GM10266 (cell line): ENCODE results near the gene ADCY9.
"Not testable (repeated sequence)": the region's sequence is repeated elsewhere in the genome, so short reads cannot be mapped to it uniquely, and the experiment has no call there.

Experiments
- DNase-seq: peaks from one replicate; pipeline ENCODE4 v3.0.0; 2012; ENCODE audit errors: extremely low spot score
- CTCF ChIP-seq: IDR thresholded peaks from 2 replicates; pipeline ENCODE4 v1.5.1; 2012; ENCODE audit warnings: mild to moderate bottlenecking, low read depth; ENCODE audit not compliant: control insufficient read depth, insufficient read depth; ENCODE audit errors: missing control alignments

ADCY9 gene

DNA sequence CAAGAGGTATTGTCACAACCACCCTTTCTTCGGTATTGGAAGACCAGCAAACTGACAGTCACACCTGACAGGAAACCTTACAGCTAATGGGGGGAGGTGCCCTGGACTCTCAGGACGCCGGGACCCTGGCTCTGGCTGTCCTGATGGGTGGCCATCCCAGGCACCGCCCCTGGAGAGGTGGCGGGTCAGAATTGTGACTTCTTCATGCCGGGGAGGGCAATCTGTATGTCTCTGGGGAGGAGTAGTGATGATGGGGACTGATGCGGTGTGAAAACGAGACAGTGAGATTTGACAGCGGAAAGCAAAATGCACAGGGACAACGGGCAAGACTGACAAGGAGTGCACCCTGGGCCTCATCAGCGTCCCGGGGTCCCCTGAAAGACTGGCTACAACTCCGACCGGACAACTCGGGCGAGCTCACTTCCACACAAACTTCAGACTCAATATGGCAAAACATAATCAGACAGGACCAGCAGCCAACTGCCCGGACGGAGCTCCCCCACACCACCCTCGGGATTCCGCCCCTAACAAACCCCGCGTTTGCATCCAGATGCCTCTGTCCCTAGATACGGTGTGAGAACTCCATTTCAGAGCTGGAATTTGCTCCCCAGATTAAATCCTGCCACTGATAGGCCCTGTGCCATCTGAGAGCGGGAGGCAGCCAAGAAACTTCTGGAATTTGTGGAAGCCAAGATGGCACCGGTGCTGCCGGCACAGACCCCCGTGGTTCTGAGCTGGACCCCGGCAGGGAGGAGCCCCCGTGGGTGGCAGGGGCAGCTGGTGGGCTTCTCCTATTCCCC is 152.2 kb downstream of the ADCY9 start:
- no peak for DNase-seq
- no peak for TF ChIP-seq CTCF

DNA sequence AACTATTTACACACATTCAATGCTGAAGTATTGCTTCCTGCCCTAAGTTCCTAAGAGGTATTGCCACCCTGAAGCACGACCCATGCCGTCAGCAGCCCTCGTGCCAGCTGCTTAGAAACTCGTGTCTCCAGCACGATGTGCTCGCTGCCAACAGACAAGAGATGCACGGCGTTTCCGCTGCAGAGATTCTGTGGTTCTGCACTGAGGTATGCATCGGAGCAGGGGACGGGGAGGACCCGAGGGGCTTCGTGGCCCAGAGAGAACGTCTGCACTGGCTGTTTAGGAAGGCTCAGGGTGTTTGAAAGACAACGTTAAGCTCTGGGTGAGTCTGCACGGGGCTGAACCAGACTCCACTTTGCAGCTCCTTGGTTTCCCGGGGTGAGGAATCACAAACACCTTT is 153.0 kb downstream of the ADCY9 start:
- no peak for TF ChIP-seq CTCF
- DNase-seq, result no peak

DNA sequence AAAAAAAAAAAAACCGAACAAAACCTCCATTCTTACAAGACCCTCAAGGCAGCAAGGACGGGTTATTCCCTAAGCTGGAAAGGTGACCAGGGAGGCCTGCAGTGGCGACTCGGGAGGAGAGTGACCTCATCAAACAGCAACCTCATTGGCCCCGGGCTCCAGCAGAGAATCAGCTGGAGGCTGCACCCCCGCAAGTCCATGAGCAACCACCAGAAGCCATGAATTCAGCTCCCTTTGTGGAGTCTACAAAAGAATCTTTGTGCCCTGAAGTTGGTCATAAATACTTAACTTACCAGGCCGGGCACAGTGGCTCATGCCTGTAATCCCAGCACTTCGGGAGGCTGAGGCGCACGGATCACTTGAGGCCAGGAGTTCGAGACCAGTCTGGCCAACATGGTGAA is 154.8 kb downstream of the ADCY9 start:
- no peak for TF ChIP-seq CTCF
- no peak for DNase-seq

GRCh38 chr16:3959926-3960590 is 156.2 kb downstream of the ADCY9 start:
- DNase-seq, result not testable (repeated sequence)

DNA sequence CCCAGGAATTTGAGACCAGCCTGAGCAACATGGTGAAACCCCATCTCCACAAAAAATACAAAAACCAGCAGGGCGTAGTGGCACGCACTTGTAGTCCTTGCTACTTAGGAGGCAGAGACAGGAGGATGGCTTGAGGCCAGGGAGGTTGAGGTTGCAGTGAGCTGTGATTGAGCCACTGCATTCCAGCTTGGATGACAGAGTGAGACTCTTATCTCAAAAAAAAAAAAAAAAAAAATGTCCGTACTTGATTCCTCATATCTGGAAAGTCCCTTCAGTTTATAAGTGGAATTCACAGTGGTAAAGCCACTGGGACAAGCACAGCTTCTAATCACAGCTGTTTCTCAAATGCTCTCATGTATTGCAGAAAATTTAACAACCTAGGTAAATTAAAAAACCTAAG is 157.1 kb downstream of the ADCY9 start:
- no peak for DNase-seq
- no peak for TF ChIP-seq CTCF

- no peak for TF ChIP-seq CTCF
- DNase-seq, result no peak
Observed at GRCh38 chr16:3957344-3957980, 158.8 kb downstream of the ADCY9 start.

GRCh38 chr16:3954411-3954921 is 161.8 kb downstream of the ADCY9 start:
- TF ChIP-seq CTCF, result no peak
- no peak for DNase-seq
